Stomach (tissue), 19 donors: ENCODE data around the gene TAS1R3. TPM values are rescaled to one million over a fixed set of nuclear protein-coding genes. Genes with fewer than 3 reads are reported as not detected.

Experiments
- DNase-seq, 2 donors: peaks; one replicate each; pipeline versions ENCODE4 v3.0.0 to v3.0.0-alpha.2; 2013 to 2019
- H3K27ac ChIP-seq, 5 donors: fragments of 200-600 bp in 4 of 5; sonication (generic) in 4 of 5; one replicate each; pipeline ENCODE4 v1.5.1; 2013 to 2019; ENCODE audit warnings: mild to moderate bottlenecking in 1 of 5, moderate library complexity in 1 of 5
- H3K27me3 ChIP-seq, 3 donors: fragments of 200-600 bp; sonication (generic); one replicate each; pipeline ENCODE4 v1.5.1; 2017 to 2019; ENCODE audit warnings: mixed run types in 1 of 3
- H3K36me3 ChIP-seq, 4 donors: fragments of 200-600 bp; sonication (generic); 1 replicate in 3 of 4; 2 replicates in 1 of 4; pipeline ENCODE4 v1.5.1; 2016 to 2019
- H3K4me1 ChIP-seq, 4 donors: fragments of 200-600 bp; sonication (generic); one replicate each; pipeline ENCODE4 v1.5.1; 2016 to 2019
- H3K4me3 ChIP-seq, 4 donors: fragments of 200-600 bp; sonication (generic) in 3 of 4; one replicate each; pipeline ENCODE4 v1.5.1; 2016 to 2019; ENCODE audit warnings: mild to moderate bottlenecking in 1 of 4
- H3K9me3 ChIP-seq, 4 donors: fragments of 200-600 bp; sonication (generic); one replicate each; pipeline ENCODE4 v1.5.1; 2016 to 2019
- EP300 ChIP-seq: sonication (generic); formaldehyde crosslinking; IDR thresholded peaks from one replicate; pipeline ENCODE4 v1.6.1; 2017; ENCODE audit warnings: antibody characterized with exemption
- POLR2A ChIP-seq, 4 donors: fragments of 450-650 bp; IDR thresholded peaks; one replicate each; pipeline ENCODE4 v1.6.1; 2016; ENCODE audit warnings: antibody characterized with exemption in 4 of 4, control low read depth in 2 of 4, mild to moderate bottlenecking in 1 of 4, moderate library complexity in 1 of 4
- POLR2AphosphoS5 ChIP-seq, 3 donors: sonication (generic); formaldehyde crosslinking; IDR thresholded peaks; one replicate each; pipeline ENCODE4 v1.6.1; 2016; ENCODE audit warnings: antibody characterized with exemption in 3 of 3
- WGBS, 5 donors: extraction: QIAGEN DNeasy Blood & Tissue Kit in 3 of 5; methylation state at CpG; one replicate each; pipeline versions ENCODE4 v1.1.5 to v1.1.7; 2013 to 2018; 5-methylcytosine and 5-hydroxymethylcytosine counted together
- intact Hi-C: fragments of 100-400 bp; cut with DNase I; formaldehyde crosslinking; loops from one replicate; pipeline ENCODE4 v1.15.1; 2023; ENCODE audit warnings: low total_unique reads
- long read RNA-seq, 10 donors: transcript quantifications; one replicate each; lab custom pipeline, GENCODE V29; 2026
- polyA plus RNA-seq, 3 donors: library from polyadenylated mRNA; stranded (reverse); fragments of 200-250 nt; gene quantifications; one replicate each; pipeline ENCODE4 v1.2.3, GENCODE V29; 2013
- total RNA-seq, 5 donors: library from RNA; depleted of rRNA; stranded (reverse); fragments of >200 nt; gene quantifications; one replicate each; pipeline versions ENCODE4 v1.1.0 to v1.2.3, GENCODE V29; 2014 to 2016
- TF ChIP-seq, protein P1 (sequence below), 7 experiments: fragments of 450-650 bp in 4 of 7; fragments of 200-600 bp in 3 of 7; sonication (generic) in 3 of 7; IDR thresholded peaks; one replicate each; pipeline ENCODE4 v1.5.1; 2016 to 2019; ENCODE audit warnings: antibody characterized with exemption in 7 of 7, control low read depth in 2 of 7, mild to moderate bottlenecking in 1 of 7
- donor health status: healthy with polysubstance abuse.
- donor health status: Bipolar disorder and iron deficiency.
- donor health status: healthy.

Gene TAS1R3
- total RNA-seq (10 to 100 TPM in 1 of 5 donors, under 1 TPM in 2, not detected in 2; 0.37 to 11.7 (median 0.43) TPM), polyA plus RNA-seq (under 1 TPM in 2 of 3 donors, not detected in 1; 0.10 to 0.31 TPM)
- long read RNA-seq, donor 1 = 0 reads
- long read RNA-seq, donor 2 = 0 reads
- long read RNA-seq, donor 3 = 0 reads
- long read RNA-seq, donor 4 = 0 reads
- long read RNA-seq, donor 5, partial matches to known transcripts = 21 of 21 reads
- long read RNA-seq, donor 5, other reads (novel, unspliced or antisense) = 0 of 21 reads
- long read RNA-seq, donor 6 = 0 reads
- long read RNA-seq, donor 7 = 0 reads
- long read RNA-seq, donor 8 = 0 reads
- long read RNA-seq, donor 9 = 0 reads
- long read RNA-seq, donor 10 = 0 reads

DNA sequence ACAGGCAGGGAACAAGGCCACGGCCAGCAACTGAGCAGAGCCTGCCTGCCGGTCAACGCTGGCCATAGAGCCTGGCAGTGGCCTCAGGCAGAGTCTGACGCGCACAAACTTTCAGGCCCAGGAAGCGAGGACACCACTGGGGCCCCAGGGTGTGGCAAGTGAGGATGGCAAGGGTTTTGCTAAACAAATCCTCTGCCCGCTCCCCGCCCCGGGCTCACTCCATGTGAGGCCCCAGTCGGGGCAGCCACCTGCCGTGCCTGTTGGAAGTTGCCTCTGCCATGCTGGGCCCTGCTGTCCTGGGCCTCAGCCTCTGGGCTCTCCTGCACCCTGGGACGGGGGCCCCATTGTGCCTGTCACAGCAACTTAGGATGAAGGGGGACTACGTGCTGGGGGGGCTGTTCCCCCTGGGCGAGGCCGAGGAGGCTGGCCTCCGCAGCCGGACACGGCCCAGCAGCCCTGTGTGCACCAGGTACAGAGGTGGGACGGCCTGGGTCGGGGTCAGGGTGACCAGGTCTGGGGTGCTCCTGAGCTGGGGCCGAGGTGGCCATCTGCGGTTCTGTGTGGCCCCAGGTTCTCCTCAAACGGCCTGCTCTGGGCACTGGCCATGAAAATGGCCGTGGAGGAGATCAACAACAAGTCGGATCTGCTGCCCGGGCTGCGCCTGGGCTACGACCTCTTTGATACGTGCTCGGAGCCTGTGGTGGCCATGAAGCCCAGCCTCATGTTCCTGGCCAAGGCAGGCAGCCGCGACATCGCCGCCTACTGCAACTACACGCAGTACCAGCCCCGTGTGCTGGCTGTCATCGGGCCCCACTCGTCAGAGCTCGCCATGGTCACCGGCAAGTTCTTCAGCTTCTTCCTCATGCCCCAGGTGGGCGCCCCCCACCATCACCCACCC is at the start of gene TAS1R3:
Gene TAS1R3 (plus strand): TSS at position 213 of the 898 bp plus-strand sequence. CDS start 66 bp downstream, at position 279.
- DNase-seq = peak in 1 of 2 donors; percentile 47
- Histone ChIP-seq H3K9me3 (no peaks in the 10 kb centered on the region), H3K27ac (peak within 1 kb of the TSS in 1 of 5 donors; percentile 45), H3K27me3 (no peaks in the 10 kb centered on the region), H3K4me1 (peaks cover 14 to 48% (median 42%) of the 10 kb centered on the region in 4 donors), H3K36me3 (peaks cover 16 to 42% (median 40%) of the 10 kb centered on the region in 4 donors), H3K4me3 (peak within 1 kb of the TSS in 1 of 4 donors; percentile 13)
- no peak for TF ChIP-seq POLR2AphosphoS5 (IDR thresholded peaks at IDR 0.05)
- TF ChIP-seq, protein P1, sequence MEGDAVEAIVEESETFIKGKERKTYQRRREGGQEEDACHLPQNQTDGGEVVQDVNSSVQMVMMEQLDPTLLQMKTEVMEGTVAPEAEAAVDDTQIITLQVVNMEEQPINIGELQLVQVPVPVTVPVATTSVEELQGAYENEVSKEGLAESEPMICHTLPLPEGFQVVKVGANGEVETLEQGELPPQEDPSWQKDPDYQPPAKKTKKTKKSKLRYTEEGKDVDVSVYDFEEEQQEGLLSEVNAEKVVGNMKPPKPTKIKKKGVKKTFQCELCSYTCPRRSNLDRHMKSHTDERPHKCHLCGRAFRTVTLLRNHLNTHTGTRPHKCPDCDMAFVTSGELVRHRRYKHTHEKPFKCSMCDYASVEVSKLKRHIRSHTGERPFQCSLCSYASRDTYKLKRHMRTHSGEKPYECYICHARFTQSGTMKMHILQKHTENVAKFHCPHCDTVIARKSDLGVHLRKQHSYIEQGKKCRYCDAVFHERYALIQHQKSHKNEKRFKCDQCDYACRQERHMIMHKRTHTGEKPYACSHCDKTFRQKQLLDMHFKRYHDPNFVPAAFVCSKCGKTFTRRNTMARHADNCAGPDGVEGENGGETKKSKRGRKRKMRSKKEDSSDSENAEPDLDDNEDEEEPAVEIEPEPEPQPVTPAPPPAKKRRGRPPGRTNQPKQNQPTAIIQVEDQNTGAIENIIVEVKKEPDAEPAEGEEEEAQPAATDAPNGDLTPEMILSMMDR (IDR thresholded peaks at IDR 0.05) = no peak
- TF ChIP-seq POLR2A (IDR thresholded peaks at IDR 0.05) = no peak
- TF ChIP-seq EP300 = no peak
- 54 to 76% (median 65%) methylated on average over 22 to 41 of the region's 41 CpGs for WGBS, 5 donors
- intact Hi-C loops = no loop called here

DNA sequence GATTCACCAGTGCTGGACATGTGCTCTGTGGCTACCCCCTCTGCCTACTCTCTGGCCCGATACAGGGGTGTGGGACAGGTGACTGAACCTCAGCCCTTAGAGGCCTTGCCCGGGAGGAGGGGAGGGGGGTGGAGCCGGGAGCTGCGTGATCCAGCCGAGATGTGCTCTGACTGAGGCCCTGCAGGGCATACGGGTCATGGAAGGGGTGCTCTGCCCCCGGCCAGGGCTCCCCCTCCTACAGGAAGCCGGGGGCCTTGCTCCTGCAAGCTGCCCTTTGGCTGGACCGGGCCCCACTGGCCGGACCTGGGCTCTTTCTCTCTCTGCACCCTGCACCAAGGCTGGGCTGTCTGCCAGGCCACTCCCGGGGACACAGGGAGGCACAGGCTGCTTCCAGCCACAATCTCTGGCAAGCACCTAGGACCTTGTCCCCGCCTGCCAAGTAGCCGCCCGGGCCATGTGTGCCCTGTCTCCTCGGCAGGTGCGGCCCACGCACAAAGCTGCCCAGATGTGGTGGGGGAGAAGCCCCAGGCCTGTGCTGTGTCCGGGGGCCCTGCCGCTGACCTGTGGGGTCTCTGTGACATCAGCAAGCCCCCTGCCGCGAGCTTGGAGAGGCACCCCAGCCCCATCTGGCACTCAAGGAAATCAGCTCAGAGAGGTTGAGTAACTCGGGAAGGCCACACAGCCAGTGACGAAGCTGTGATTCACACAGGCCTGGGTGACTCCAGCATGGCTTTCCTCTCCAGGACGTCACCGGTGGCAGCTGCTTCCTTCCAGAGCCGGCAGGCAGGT is 49.4 kb upstream of the TAS1R3 start:
- 22 to 52% (median 32%) methylated on average over 7 to 26 of the region's 26 CpGs for WGBS, 5 donors
- Histone ChIP-seq H3K36me3 (no peaks in the 10 kb centered on the region), H3K27ac (peak overlapping the region; percentile 70 to 79 (median 77)), H3K4me1 (peaks cover 12 to 25% (median 17%) of the 10 kb centered on the region in 4 donors), H3K9me3 (no peaks in the 10 kb centered on the region), H3K4me3 (no peak overlapping the region), H3K27me3 (peaks cover 0 to 24% (median 0%) of the 10 kb centered on the region in 3 donors)
- DNase-seq = peak; percentile 83 to 98
- intact Hi-C loops = no loop called here
- TF ChIP-seq, protein P1 (IDR thresholded peaks at IDR 0.05) = no peak
- peak in 1 of 3 donors; percentile 6 for TF ChIP-seq POLR2AphosphoS5 (IDR thresholded peaks at IDR 0.05)

- Histone ChIP-seq H3K27ac (no peak overlapping the region), H3K4me3 (no peak overlapping the region), H3K4me1 (peaks cover 12 to 25% (median 17%) of the 10 kb centered on the region in 4 donors), H3K27me3 (peaks cover 0 to 37% (median 6%) of the 10 kb centered on the region in 3 donors), H3K9me3 (no peaks in the 10 kb centered on the region), H3K36me3 (no peaks in the 10 kb centered on the region)
- no peak for DNase-seq
- 74 to 84% (median 78%) methylated on average over 9 to 14 of the region's 14 CpGs for WGBS, 5 donors
- intact Hi-C loops = no loop called here
- no peak for TF ChIP-seq POLR2A (IDR thresholded peaks at IDR 0.05)
- TF ChIP-seq POLR2AphosphoS5 (IDR thresholded peaks at IDR 0.05) = no peak
- TF ChIP-seq EP300 = no peak
- TF ChIP-seq, protein P1 (IDR thresholded peaks at IDR 0.05) = no peak
Measured at GRCh38 chr1:1282998-1283397, 48.1 kb upstream of the TAS1R3 start.

GRCh38 chr1:1283821-1284220 is 47.3 kb upstream of the TAS1R3 start:
- 6 to 26% (median 11%) methylated on average over 3 to 8 of the region's 9 CpGs for WGBS, 5 donors
- no peaks in the 10 kb centered on the region for H3K36me3 ChIP-seq
- no peaks in the 10 kb centered on the region for H3K9me3 ChIP-seq
- H3K27ac ChIP-seq = no peak overlapping the region
- no peak overlapping the region for H3K4me3 ChIP-seq
- DNase-seq = no peak
- TF ChIP-seq POLR2A (IDR thresholded peaks at IDR 0.05) (no peak), POLR2AphosphoS5 (IDR thresholded peaks at IDR 0.05) (no peak), EP300 (no peak)
- TF ChIP-seq, protein P1 (IDR thresholded peaks at IDR 0.05) = no peak
- peaks cover 12 to 25% (median 17%) of the 10 kb centered on the region in 4 donors for H3K4me1 ChIP-seq
- peaks cover 0 to 37% (median 6%) of the 10 kb centered on the region in 3 donors for H3K27me3 ChIP-seq
- intact Hi-C loops = no loop called here
